B cell (primary cell): ENCODE results near the gene CHRNG. TPM values are rescaled to one million over a fixed set of nuclear protein-coding genes. Genes with fewer than 3 reads are reported as not detected.

Source experiments
- ATAC-seq: fragments of 200-7000 bp; cut with Tn5 transposase; one replicate; pipeline ENCODE4 v1.10.0; 2021; ENCODE audit warnings: low read depth, mild to moderate bottlenecking, moderate number of reproducible peaks, moderate library complexity
- CTCF ChIA-PET: fragments of 350-600 bp; sonication (Branson Sonifier 250); formaldehyde crosslinking; loops from one replicate; lab custom pipeline; 2021; ENCODE audit warnings: antibody characterized with exemption, inconsistent platforms; lab: Charles Lee
- POLR2A ChIA-PET: fragments of 350-600 bp; sonication (Branson Sonifier 250); formaldehyde crosslinking; loops from one replicate; lab custom pipeline; 2021; ENCODE audit warnings: antibody characterized with exemption; lab: Charles Lee
- DNase-seq: peaks from one replicate; pipeline ENCODE4 v3.0.0; 2013
- H2AFZ ChIP-seq: 2 replicates; pipeline ENCODE4 v1.6.1; 2012; ENCODE audit warnings: mild to moderate bottlenecking, low read depth, low read length; ENCODE audit not compliant: insufficient read depth, poor library complexity, severe bottlenecking
- H3K27ac ChIP-seq, 2 donors: 1 replicate in 1 of 2; 2 replicates in 1 of 2; pipeline ENCODE4 v1.5.1; 2012 to 2013; ENCODE audit warnings: low read length in 2 of 2, mild to moderate bottlenecking in 2 of 2, moderate library complexity in 1 of 2
- H3K27me3 ChIP-seq, 4 experiments: fragments of 200-600 bp in 1 of 4; sonication (generic) in 1 of 4; replicated peaks in 1 of 4; 1 replicate in 2 of 4; 2 replicates in 2 of 4; pipeline versions ENCODE4 v1.6.1 to v1.7.0; 2013 to 2016; ENCODE audit warnings: low read length in 3 of 4, mild to moderate bottlenecking in 2 of 4, mixed read lengths in 1 of 4, moderate library complexity in 1 of 4; ENCODE audit not compliant: insufficient read depth in 4 of 4, control insufficient read depth in 3 of 4; ENCODE audit errors: control extremely low read depth in 1 of 4
- H3K36me3 ChIP-seq, 2 experiments: replicated peaks in 1 of 2; 1 replicate in 1 of 2; 2 replicates in 1 of 2; pipeline versions ENCODE4 v1.6.1 to v1.7.1; 2013; ENCODE audit warnings: low read length in 1 of 2; ENCODE audit not compliant: insufficient read depth in 2 of 2, control insufficient read depth in 1 of 2; ENCODE audit errors: control extremely low read depth in 1 of 2, extremely low read depth in 1 of 2
- H3K4me1 ChIP-seq, 2 donors: fragments of 200-600 bp in 1 of 2; sonication (generic) in 1 of 2; 1 replicate in 1 of 2; 2 replicates in 1 of 2; pipeline versions ENCODE4 v1.5.1 to v1.6.1; 2013 to 2017; ENCODE audit warnings: low read length in 2 of 2; ENCODE audit not compliant: control insufficient read depth in 2 of 2, insufficient read depth in 2 of 2
- H3K4me2 ChIP-seq: replicated peaks from 2 replicates; pipeline ENCODE3; 2012; ENCODE audit warnings: mild to moderate bottlenecking, low read depth, low read length; ENCODE audit not compliant: poor library complexity, severe bottlenecking
- H3K4me3 ChIP-seq, 5 experiments: fragments of 200-600 bp in 1 of 5; sonication (generic) in 1 of 5; 1 replicate in 3 of 5; 2 replicates in 2 of 5; pipeline versions ENCODE4 v1.5.1 to v1.7.0; 2011 to 2016; ENCODE audit warnings: low read length in 4 of 5, mild to moderate bottlenecking in 4 of 5, low read depth in 2 of 5, control low read depth in 1 of 5, moderate library complexity in 1 of 5; ENCODE audit not compliant: insufficient read depth in 1 of 5; ENCODE audit errors: control extremely low read depth in 1 of 5, extremely low read depth in 1 of 5
- H3K79me2 ChIP-seq: fragments of 200-600 bp; sonication (generic); one replicate; pipeline ENCODE4 v1.6.0; 2016; ENCODE audit warnings: low read length; ENCODE audit not compliant: control insufficient read depth, insufficient read depth
- H3K9ac ChIP-seq: fragments of 200-600 bp; sonication (generic); 2 replicates; pipeline ENCODE4 v1.6.1; 2017; ENCODE audit warnings: mild to moderate bottlenecking, low read length, moderate library complexity
- H3K9me3 ChIP-seq, 3 donors: one replicate each; pipeline versions ENCODE4 v1.6.1 to v1.7.1; 2013; ENCODE audit warnings: low read length in 2 of 3; ENCODE audit not compliant: control insufficient read depth in 2 of 3, insufficient read depth in 1 of 3; ENCODE audit errors: control extremely low read depth in 1 of 3
- H4K20me1 ChIP-seq: 2 replicates; pipeline ENCODE4 v1.6.0; 2012; ENCODE audit warnings: mild to moderate bottlenecking, low read length; ENCODE audit not compliant: insufficient read depth, control insufficient read depth, poor library complexity, severe bottlenecking
- H3K27ac Mint-ChIP-seq: one replicate; pipeline ENCODE4 v1.8.0; 2021; ENCODE audit warnings: mixed read lengths
- H3K27me3 Mint-ChIP-seq: one replicate; pipeline ENCODE4 v1.8.0; 2021; ENCODE audit warnings: mixed read lengths
- H3K4me1 Mint-ChIP-seq: one replicate; pipeline ENCODE4 v1.8.0; 2021; ENCODE audit warnings: mixed read lengths
- H3K4me3 Mint-ChIP-seq: one replicate; pipeline ENCODE4 v1.8.0; 2021; ENCODE audit warnings: mixed read lengths
- H3K9me3 Mint-ChIP-seq: one replicate; pipeline ENCODE4 v1.8.0; 2022; ENCODE audit warnings: mixed read lengths; ENCODE audit not compliant: insufficient read depth
- EZH2 ChIP-seq: IDR thresholded peaks from 2 replicates; pipeline ENCODE4 v1.6.1; 2012; ENCODE audit warnings: borderline replicate concordance, low read depth, mild to moderate bottlenecking, moderate library complexity, low read length; ENCODE audit not compliant: insufficient read depth, poor library complexity, severe bottlenecking
- WGBS: methylation state at CpG from one replicate; pipeline ENCODE4 v1.1.5; 2013; ENCODE audit warnings: missing lambda C conversion rate; ENCODE audit not compliant: insufficient coverage; 5-methylcytosine and 5-hydroxymethylcytosine counted together
- intact Hi-C: fragments of 100-400 bp; cut with micrococcal nuclease; formaldehyde crosslinking; loops from one replicate; pipeline ENCODE4 v1.10.0; 2022
- polyA plus RNA-seq: library from polyadenylated mRNA; depleted of rRNA; stranded (reverse); fragments of >200 nt; gene quantifications from 2 replicates; pipeline ENCODE4 v1.2.3, GENCODE V29; 2012
- total RNA-seq, 2 donors: library from RNA; stranded (reverse); fragments of 120-200 nt in 1 of 2; gene quantifications; 1 replicate in 1 of 2; 2 replicates in 1 of 2; pipeline versions ENCODE4 v1.2.3 to v1.2.4, GENCODE V29; 2013 to 2022
- TF ChIP-seq, protein P1 (sequence below): fragments of 200-600 bp; IDR thresholded peaks from one replicate; pipeline ENCODE4 v1.8.0; 2022; ENCODE audit warnings: antibody characterized with exemption, mild to moderate bottlenecking

CHRNG gene
- total and polyA plus RNA-seq, 2 donors (not counting 1 experiment from before 2014, with no cell fraction given): not detected

GRCh38 chr2:232501331-232501771, 38.1 kb upstream of the CHRNG start:
- Histone ChIP-seq H3K9me3 (no peaks in the 10 kb centered on the region), H3K9ac (no peak overlapping the region), H3K4me1 (peaks cover 3 to 11% of the 10 kb centered on the region in 2 donors), H2AFZ (no peak overlapping the region), H3K36me3 (no peaks in the 10 kb centered on the region), H3K4me2 (no peak overlapping the region), H4K20me1 (no peaks in the 10 kb centered on the region), H3K27ac (no peak overlapping the region), H3K27me3 (peaks cover 0 to 44% (median 7%) of the 10 kb centered on the region in 4 experiments), H3K4me3 (no peak overlapping the region), H3K79me2 (no peaks in the 10 kb centered on the region)
- H3K9me3 Mint-ChIP-seq: no peaks in the 10 kb centered on the region
- 87% methylated on average over 7 of the region's 9 CpGs for WGBS
- POLR2A ChIA-PET: no interaction called here
- no peak overlapping the region for H3K4me3 Mint-ChIP-seq
- intact Hi-C loops: no loop called here
- CTCF ChIA-PET: no interaction called here
- ATAC-seq (no peak), DNase-seq (no peak)
- no peak overlapping the region for H3K27ac Mint-ChIP-seq
- TF ChIP-seq, protein P1, sequence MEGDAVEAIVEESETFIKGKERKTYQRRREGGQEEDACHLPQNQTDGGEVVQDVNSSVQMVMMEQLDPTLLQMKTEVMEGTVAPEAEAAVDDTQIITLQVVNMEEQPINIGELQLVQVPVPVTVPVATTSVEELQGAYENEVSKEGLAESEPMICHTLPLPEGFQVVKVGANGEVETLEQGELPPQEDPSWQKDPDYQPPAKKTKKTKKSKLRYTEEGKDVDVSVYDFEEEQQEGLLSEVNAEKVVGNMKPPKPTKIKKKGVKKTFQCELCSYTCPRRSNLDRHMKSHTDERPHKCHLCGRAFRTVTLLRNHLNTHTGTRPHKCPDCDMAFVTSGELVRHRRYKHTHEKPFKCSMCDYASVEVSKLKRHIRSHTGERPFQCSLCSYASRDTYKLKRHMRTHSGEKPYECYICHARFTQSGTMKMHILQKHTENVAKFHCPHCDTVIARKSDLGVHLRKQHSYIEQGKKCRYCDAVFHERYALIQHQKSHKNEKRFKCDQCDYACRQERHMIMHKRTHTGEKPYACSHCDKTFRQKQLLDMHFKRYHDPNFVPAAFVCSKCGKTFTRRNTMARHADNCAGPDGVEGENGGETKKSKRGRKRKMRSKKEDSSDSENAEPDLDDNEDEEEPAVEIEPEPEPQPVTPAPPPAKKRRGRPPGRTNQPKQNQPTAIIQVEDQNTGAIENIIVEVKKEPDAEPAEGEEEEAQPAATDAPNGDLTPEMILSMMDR: no peak
- TF ChIP-seq EZH2: no peak
- H3K27me3 Mint-ChIP-seq: peaks cover 39% of the 10 kb centered on the region
- H3K4me1 Mint-ChIP-seq: peaks cover 14% of the 10 kb centered on the region

DNA sequence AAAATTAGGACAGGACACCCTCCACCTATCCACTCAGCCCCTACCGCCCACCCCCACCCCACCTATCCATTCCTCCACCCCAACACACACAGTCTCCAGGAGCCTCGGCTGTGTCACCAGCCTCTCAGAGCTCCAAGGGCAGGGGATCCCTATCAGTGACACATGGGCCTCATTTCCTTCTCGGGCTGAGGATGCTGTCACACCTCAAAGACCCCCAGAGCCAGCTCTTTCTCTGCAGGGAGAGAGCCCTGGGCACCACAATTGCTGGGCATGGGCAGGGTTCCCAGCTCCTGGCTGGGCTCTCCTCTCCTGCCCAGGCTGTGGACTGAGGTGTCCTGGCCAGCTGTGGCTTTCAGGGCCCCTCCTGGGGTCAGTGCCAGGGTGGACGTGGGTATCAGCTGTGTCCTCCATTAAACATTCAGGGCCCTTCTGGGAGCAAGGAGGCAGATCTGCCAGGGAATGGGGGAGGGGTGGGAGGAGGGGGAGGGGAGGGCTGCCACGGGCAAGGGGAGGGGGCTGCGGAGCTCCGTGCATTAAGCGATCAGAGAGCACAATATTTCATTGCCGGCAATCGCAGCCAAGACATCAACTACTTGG, 37.6 kb upstream of the CHRNG start:
- Histone ChIP-seq H3K4me2 (no peak overlapping the region), H3K4me1 (peaks cover 3 to 11% of the 10 kb centered on the region in 2 donors), H3K36me3 (no peaks in the 10 kb centered on the region), H2AFZ (no peak overlapping the region), H3K4me3 (no peak overlapping the region), H4K20me1 (no peaks in the 10 kb centered on the region), H3K9me3 (no peaks in the 10 kb centered on the region), H3K27ac (no peak overlapping the region), H3K9ac (no peak overlapping the region), H3K27me3 (peaks cover 0 to 46% (median 7%) of the 10 kb centered on the region in 4 experiments), H3K79me2 (no peaks in the 10 kb centered on the region)
- ATAC-seq (no peak), DNase-seq (no peak)
- Mint-ChIP-seq H3K4me3 (no peak overlapping the region), H3K27ac (no peak overlapping the region), H3K4me1 (peaks cover 14% of the 10 kb centered on the region), H3K27me3 (peaks cover 39% of the 10 kb centered on the region), H3K9me3 (no peaks in the 10 kb centered on the region)
- CTCF ChIA-PET: interaction anchor here (0.7 kb wide), 1 partner anchor 1992 kb away, joined by 3 read pairs; no protein-coding TSS in a partner anchor
- no peak for TF ChIP-seq EZH2
- TF ChIP-seq, protein P1: no peak
- WGBS: 53% methylated on average over 4 of the region's 10 CpGs
- POLR2A ChIA-PET: no interaction called here
- intact Hi-C loops: no loop called here
